Stimulated activated CD4-positive, alpha-beta T cell treated with anti-CD3 and anti-CD28 coated beads, Interleukin-12 subunit alpha, Interleukin-12 subunit beta, amount 100 ng/mL, for 48 hours (primary cell): ENCODE data around the gene OLIG1.
A peak's percentile ranks its signal among the peaks of the same experiment; 100 is the strongest.

ENCODE experiments used
- DNase-seq, 3 donors: peaks; one replicate each; pipeline ENCODE4 v3.0.0-alpha.2; 2020; ENCODE audit warnings: low read depth in 2 of 3, low spot score in 1 of 3

OLIG1 gene, protein sequence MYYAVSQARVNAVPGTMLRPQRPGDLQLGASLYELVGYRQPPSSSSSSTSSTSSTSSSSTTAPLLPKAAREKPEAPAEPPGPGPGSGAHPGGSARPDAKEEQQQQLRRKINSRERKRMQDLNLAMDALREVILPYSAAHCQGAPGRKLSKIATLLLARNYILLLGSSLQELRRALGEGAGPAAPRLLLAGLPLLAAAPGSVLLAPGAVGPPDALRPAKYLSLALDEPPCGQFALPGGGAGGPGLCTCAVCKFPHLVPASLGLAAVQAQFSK

DNA sequence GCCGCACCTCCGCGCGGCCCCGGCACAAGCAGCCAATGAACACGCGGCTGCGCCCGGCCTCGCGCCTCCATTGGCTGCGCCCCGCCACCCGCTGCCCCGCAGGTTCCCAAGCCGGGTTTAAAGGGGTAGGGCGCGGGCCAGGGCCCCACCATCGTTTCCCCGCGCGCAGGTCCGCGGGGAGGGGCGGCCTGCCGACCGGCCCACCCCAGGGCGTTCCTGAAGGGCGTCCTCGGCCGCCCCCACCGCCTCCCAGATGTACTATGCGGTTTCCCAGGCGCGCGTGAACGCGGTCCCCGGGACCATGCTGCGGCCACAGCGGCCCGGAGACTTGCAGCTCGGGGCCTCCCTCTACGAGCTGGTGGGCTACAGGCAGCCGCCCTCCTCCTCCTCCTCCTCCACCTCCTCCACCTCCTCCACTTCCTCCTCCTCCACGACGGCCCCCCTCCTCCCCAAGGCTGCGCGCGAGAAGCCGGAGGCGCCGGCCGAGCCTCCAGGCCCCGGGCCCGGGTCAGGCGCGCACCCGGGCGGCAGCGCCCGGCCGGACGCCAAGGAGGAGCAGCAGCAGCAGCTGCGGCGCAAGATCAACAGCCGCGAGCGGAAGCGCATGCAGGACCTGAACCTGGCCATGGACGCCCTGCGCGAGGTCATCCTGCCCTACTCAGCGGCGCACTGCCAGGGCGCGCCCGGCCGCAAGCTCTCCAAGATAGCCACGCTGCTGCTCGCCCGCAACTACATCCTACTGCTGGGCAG lies at the start of gene OLIG1:
TSS of gene OLIG1 (plus strand) at position 148 of the 750 bp plus-strand sequence. CDS start at position 254, 106 bp downstream.
- peak in 2 of 3 donors; percentile 21 to 37 for DNase-seq

DNA sequence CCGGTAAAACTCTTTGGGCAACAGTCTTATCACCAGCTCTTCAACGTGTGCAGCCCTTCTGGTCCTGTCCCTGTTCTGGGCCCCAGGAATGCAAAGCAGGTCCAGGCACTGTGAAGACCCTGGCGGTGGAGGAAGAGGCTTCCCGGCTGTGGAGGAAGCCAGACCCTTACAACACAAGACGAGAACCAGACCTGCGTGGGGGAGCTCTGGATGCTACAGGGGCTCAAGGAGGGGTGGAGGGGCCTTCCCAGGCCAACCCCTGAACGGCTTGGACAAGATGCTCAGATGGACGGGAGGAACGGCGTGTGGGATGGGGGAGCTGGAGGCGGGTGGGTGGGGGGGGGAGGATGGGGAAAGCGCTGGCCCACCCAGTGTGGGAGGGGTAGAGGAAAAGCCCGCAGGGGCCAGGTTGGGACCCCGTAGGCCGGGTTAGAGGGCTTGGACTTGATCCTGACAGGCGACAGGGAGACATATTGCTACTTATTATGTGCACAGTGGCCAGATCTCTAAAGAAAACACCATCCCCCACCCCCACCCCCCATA lies 49.3 kb upstream of the OLIG1 start:
- no peak for DNase-seq

DNA sequence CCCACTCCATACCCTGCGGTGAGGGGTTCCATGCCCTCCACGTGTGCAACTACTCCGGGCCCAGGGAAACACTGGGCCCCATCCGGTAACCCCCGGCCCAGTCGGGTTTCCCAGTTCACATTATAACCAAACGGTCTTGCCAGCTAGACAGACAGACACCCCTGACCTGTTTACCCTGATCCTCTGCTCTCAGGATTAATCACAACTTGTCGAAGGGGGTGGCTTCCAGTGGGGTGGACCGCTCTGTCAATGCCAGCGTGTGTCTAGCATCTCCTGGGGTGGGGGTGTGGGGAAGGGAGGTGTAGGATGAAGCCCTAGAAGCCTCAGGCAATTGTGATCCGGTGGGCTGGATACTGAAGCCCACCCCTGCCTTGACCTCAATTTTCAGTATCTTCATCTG lies 48.8 kb upstream of the OLIG1 start:
- no peak for DNase-seq

DNA sequence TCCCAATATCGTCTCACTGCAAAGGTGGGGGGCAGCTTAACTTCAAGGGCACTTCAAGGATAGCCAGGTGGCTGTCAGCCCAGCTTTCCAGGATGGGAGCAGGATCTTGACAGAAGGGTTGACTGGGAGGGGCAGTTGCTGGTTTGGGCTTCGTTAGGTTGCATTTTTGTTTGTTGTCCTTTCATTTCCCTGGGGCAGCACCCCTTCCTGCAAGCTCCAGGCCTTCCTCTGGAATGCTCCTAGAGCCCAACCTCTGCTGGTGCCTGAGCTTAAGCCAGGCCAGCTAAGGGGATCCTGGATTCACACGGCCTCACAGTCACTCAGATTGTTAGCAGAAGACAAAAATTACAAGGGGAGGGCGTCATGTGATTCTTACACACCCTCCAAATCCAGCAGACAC lies 48.3 kb upstream of the OLIG1 start:
- DNase-seq: no peak

DNA sequence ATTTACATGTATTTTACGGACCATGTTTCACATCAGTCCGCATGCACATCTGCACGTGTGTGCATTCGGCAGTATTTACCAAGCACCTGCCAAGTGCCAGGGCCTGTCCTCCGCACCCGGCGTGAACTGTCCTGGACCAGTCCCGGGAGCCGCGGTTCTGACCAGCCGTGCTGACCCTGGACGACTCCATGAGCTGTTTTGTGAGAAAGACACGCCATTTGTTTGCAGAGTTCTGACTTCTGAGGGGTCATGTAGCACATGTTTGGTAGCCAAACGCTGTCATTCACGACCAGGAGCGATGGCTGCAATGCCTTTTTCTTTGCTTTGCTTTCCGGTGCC lies 47.5 kb upstream of the OLIG1 start:
- DNase-seq: no peak

DNA sequence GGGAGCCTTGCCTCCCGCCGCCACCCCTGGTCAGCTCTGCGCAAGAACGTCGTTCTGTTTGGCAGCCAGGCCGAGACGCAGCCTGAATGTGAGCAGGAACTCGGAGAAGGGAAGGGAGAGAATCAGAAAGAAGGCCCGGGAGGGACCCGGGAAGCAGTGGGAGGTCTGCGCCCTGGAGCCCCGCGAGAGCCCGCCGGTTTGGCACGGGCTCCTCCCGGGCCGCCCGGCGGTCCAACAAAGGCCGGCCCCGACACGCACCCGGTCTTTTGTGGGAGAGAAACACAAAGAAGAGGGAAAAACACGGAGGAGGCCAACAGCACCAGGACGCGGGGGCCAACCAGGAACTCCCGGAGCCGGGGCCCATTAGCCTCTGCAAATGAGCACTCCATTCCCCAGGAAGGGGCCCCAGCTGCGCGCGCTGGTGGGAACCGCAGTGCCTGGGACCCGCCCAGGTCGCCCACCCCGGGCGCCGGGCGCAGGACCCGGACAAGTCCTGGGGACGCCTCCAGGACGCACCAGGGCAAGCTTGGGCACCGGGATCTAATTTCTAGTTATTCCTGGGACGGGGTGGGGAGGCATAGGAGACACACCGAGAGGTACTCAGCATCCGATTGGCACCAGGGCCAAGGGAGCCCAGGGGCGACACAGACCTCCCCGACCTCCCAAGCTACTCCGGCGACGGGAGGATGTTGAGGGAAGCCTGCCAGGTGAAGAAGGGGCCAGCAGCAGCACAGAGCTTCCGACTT lies 46.9 kb upstream of the OLIG1 start:
- DNase-seq: no peak

DNA sequence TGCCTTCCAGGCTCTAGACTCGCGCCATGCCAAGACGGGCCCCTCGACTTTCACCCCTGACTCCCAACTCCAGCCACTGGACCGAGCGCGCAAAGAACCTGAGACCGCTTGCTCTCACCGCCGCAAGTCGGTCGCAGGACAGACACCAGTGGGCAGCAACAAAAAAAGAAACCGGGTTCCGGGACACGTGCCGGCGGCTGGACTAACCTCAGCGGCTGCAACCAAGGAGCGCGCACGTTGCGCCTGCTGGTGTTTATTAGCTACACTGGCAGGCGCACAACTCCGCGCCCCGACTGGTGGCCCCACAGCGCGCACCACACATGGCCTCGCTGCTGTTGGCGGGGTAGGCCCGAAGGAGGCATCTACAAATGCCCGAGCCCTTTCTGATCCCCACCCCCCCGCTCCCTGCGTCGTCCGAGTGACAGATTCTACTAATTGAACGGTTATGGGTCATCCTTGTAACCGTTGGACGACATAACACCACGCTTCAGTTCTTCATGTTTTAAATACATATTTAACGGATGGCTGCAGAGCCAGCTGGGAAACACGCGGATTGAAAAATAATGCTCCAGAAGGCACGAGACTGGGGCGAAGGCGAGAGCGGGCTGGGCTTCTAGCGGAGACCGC lies 46.3 kb upstream of the OLIG1 start:
- DNase-seq: no peak

DNA sequence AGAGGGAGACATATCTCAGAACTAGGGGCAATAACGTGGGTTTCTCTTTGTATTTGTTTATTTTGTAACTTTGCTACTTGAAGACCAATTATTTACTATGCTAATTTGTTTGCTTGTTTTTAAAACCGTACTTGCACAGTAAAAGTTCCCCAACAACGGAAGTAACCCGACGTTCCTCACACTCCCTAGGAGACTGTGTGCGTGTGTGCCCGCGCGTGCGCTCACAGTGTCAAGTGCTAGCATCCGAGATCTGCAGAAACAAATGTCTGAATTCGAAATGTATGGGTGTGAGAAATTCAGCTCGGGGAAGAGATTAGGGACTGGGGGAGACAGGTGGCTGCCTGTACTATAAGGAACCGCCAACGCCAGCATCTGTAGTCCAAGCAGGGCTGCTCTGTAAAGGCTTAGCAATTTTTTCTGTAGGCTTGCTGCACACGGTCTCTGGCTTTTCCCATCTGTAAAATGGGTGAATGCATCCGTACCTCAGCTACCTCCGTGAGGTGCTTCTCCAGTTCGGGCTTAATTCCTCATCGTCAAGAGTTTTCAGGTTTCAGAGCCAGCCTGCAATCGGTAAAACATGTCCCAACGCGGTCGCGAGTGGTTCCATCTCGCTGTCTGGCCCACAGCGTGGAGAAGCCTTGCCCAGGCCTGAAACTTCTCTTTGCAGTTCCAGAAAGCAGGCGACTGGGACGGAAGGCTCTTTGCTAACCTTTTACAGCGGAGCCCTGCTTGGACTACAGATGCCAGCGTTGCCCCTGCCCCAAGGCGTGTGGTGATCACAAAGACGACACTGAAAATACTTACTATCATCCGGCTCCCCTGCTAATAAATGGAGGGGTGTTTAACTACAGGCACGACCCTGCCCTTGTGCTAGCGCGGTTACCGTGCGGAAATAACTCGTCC lies 45.5 kb upstream of the OLIG1 start:
- DNase-seq: no peak

DNA sequence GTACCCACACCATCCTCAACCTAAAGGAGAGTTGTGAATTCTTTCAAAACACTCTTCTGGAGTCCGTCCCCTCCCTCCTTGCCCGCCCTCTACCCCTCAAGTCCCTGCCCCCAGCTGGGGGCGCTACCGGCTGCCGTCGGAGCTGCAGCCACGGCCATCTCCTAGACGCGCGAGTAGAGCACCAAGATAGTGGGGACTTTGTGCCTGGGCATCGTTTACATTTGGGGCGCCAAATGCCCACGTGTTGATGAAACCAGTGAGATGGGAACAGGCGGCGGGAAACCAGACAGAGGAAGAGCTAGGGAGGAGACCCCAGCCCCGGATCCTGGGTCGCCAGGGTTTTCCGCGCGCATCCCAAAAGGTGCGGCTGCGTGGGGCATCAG lies 44.8 kb upstream of the OLIG1 start:
- no peak for DNase-seq

DNA sequence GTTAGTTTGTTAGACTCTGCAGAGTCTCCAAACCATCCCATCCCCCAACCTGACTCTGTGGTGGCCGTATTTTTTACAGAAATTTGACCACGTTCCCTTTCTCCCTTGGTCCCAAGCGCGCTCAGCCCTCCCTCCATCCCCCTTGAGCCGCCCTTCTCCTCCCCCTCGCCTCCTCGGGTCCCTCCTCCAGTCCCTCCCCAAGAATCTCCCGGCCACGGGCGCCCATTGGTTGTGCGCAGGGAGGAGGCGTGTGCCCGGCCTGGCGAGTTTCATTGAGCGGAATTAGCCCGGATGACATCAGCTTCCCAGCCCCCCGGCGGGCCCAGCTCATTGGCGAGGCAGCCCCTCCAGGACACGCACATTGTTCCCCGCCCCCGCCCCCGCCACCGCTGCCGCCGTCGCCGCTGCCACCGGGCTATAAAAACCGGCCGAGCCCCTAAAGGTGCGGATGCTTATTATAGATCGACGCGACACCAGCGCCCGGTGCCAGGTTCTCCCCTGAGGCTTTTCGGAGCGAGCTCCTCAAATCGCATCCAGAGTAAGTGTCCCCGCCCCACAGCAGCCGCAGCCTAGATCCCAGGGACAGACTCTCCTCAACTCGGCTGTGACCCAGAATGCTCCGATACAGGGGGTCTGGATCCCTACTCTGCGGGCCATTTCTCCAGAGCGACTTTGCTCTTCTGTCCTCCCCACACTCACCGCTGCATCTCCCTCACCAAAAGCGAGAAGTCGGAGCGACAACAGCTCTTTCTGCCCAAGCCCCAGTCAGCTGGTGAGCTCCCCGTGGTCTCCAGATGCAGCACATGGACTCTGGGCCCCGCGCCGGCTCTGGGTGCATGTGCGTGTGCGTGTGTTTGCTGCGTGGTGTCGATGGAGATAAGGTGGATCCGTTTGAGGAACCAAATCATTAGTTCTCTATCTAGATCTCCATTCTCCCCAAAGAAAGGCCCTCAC lies 44.2 kb upstream of the OLIG1 start, which contains the start of gene OLIG2:
TSS of gene OLIG2 (plus strand) at position 447 of the 954 bp plus-strand sequence. CDS start 928 bp downstream, outside the sequence.
- no peak for DNase-seq

DNA sequence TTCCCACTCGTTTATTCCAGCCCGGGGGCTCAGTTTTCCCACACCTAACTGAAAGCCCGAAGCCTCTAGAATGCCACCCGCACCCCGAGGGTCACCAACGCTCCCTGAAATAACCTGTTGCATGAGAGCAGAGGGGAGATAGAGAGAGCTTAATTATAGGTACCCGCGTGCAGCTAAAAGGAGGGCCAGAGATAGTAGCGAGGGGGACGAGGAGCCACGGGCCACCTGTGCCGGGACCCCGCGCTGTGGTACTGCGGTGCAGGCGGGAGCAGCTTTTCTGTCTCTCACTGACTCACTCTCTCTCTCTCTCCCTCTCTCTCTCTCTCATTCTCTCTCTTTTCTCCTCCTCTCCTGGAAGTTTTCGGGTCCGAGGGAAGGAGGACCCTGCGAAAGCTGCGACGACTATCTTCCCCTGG lies 43.5 kb upstream of the OLIG1 start:
- no peak for DNase-seq

DNA sequence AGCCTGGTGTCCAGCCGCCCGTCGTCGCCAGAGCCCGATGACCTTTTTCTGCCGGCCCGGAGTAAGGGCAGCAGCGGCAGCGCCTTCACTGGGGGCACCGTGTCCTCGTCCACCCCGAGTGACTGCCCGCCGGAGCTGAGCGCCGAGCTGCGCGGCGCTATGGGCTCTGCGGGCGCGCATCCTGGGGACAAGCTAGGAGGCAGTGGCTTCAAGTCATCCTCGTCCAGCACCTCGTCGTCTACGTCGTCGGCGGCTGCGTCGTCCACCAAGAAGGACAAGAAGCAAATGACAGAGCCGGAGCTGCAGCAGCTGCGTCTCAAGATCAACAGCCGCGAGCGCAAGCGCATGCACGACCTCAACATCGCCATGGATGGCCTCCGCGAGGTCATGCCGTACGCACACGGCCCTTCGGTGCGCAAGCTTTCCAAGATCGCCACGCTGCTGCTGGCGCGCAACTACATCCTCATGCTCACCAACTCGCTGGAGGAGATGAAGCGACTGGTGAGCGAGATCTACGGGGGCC lies 43.0 kb upstream of the OLIG1 start:
- DNase-seq: no peak

DNA sequence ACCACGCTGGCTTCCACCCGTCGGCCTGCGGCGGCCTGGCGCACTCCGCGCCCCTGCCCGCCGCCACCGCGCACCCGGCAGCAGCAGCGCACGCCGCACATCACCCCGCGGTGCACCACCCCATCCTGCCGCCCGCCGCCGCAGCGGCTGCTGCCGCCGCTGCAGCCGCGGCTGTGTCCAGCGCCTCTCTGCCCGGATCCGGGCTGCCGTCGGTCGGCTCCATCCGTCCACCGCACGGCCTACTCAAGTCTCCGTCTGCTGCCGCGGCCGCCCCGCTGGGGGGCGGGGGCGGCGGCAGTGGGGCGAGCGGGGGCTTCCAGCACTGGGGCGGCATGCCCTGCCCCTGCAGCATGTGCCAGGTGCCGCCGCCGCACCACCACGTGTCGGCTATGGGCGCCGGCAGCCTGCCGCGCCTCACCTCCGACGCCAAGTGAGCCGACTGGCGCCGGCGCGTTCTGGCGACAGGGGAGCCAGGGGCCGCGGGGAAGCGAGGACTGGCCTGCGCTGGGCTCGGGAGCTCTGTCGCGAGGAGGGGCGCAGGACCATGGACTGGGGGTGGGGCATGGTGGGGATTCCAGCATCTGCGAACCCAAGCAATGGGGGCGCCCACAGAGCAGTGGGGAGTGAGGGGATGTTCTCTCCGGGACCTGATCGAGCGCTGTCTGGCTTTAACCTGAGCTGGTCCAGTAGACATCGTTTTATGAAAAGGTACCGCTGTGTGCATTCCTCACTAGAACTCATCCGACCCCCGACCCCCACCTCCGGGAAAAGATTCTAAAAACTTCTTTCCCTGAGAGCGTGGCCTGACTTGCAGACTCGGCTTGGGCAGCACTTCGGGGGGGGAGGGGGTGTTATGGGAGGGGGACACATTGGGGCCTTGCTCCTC lies 42.3 kb upstream of the OLIG1 start:
- no peak for DNase-seq

DNA sequence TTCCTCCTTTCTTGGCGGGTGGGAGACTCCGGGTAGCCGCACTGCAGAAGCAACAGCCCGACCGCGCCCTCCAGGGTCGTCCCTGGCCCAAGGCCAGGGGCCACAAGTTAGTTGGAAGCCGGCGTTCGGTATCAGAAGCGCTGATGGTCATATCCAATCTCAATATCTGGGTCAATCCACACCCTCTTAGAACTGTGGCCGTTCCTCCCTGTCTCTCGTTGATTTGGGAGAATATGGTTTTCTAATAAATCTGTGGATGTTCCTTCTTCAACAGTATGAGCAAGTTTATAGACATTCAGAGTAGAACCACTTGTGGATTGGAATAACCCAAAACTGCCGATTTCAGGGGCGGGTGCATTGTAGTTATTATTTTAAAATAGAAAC lies 41.7 kb upstream of the OLIG1 start:
- DNase-seq: no peak

DNA sequence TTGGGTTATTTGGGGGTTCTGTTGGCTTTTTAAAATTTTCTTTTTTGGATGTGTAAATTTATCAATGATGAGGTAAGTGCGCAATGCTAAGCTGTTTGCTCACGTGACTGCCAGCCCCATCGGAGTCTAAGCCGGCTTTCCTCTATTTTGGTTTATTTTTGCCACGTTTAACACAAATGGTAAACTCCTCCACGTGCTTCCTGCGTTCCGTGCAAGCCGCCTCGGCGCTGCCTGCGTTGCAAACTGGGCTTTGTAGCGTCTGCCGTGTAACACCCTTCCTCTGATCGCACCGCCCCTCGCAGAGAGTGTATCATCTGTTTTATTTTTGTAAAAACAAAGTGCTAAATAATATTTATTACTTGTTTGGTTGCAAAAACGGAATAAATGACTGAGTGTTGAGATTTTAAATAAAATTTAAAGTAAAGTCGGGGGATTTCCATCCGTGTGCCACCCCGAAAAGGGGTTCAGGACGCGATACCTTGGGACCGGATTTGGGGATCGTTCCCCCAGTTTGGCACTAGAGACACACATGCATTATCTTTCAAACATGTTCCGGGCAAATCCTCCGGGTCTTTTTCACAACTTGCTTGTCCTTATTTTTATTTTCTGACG lies 41.1 kb upstream of the OLIG1 start:
- no peak for DNase-seq

DNA sequence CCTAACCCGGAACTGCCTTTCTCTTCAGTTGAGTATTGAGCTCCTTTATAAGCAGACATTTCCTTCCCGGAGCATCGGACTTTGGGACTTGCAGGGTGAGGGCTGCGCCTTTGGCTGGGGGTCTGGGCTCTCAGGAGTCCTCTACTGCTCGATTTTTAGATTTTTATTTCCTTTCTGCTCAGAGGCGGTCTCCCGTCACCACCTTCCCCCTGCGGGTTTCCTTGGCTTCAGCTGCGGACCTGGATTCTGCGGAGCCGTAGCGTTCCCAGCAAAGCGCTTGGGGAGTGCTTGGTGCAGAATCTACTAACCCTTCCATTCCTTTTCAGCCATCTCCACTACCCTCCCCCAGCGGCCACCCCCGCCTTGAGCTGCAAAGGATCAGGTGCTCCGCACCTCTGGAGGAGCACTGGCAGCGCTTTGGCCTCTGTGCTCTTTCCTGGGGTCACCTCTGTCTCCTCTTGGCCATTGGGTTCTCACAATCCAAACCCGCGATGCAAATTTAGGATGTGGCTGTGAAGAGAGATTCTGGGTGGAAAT lies 40.5 kb upstream of the OLIG1 start:
- DNase-seq: no peak

DNA sequence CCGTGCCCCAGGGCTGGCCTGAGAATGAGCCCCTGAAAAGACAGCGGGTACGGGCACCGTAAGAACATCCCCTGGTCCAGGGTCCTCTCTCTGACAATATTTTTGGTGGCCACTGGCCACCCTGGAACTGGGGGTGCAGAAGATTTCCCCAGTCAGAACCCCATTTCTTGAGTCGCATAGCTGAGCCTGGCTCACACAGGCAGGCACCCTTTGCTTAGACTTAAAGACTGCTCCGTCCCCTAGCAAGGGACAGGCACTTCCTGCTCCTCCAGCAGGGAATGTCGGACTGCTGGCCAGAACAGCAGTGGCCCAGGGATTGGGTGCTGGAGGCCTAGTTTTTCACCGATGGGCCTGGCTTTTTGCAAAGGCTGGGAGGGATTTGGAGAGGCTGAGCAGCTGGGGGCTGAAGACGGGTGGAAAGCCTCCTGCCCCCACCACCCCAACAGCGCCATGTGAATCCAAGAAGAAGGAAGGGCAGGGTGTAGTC lies 39.9 kb upstream of the OLIG1 start:
- no peak for DNase-seq
